ENCODE measurements around the gene TSPEAR. TPM values are rescaled to one million over a fixed set of nuclear protein-coding genes. Genes with fewer than 3 reads are reported as not detected.

TSPEAR gene
- total RNA-seq, 2 donors from 2014 or later: 1.5 to 6.0 TPM

DNA sequence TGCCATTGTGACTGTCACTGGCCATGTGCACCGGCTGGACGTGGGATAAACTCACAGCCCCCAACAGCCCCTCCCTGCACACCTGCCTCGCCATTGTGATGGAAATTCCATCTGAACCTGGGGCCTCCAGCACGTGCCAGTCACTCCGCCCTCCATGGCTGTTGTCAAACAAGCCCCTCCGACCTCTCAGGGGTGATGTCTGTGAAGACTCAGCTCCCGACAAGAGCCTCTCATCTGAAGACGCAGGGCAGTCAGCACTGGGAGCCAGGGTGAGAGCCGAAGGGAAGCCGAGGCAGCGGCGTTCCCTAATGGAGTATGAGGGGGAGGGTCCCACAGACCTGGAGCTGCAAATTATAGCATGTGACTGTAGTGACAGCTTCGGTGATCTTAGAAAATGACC is 158.7 kb downstream of the TSPEAR start:
- WGBS, 2 experiments (ENCODE audit: insufficient coverage in 1 of 2, insufficient read length in 1 of 2): 78 to 83% methylated on average over 9 to 13 of the region's 13 CpGs
- H3K4me3 Mint-ChIP-seq: no peak overlapping the region
- H3K27ac Mint-ChIP-seq: no peak overlapping the region
- Histone ChIP-seq H3K4me1 (ENCODE audit: control insufficient read depth, insufficient read depth, low read length) (no peaks in the 10 kb centered on the region), H3K36me3 (ENCODE audit: control insufficient read depth, insufficient read depth, low read length) (no peaks in the 10 kb centered on the region), H3K27me3 (ENCODE audit: control insufficient read depth, insufficient read depth, low read length, poor library complexity, severe bottlenecking) (no peaks in the 10 kb centered on the region), H3K9ac (ENCODE audit: extremely low read depth, low read length, poor library complexity, severe bottlenecking) (no peak overlapping the region), H3K27ac (ENCODE audit: low read depth, low read length) (no peak overlapping the region), H3K4me3 (ENCODE audit: low read length) (no peak overlapping the region), H3K9me3 (ENCODE audit: control insufficient read depth, low read length) (no peaks in the 10 kb centered on the region)
- H3K27me3 Mint-ChIP-seq (ENCODE audit: insufficient read depth): no peaks in the 10 kb centered on the region
- TF ChIP-seq, protein P1, sequence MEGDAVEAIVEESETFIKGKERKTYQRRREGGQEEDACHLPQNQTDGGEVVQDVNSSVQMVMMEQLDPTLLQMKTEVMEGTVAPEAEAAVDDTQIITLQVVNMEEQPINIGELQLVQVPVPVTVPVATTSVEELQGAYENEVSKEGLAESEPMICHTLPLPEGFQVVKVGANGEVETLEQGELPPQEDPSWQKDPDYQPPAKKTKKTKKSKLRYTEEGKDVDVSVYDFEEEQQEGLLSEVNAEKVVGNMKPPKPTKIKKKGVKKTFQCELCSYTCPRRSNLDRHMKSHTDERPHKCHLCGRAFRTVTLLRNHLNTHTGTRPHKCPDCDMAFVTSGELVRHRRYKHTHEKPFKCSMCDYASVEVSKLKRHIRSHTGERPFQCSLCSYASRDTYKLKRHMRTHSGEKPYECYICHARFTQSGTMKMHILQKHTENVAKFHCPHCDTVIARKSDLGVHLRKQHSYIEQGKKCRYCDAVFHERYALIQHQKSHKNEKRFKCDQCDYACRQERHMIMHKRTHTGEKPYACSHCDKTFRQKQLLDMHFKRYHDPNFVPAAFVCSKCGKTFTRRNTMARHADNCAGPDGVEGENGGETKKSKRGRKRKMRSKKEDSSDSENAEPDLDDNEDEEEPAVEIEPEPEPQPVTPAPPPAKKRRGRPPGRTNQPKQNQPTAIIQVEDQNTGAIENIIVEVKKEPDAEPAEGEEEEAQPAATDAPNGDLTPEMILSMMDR (conservative IDR thresholded peaks at IDR 0.05): no peak
- H3K36me3 Mint-ChIP-seq (ENCODE audit: low read depth): no peaks in the 10 kb centered on the region
- DNase-seq: peak; percentile 52
- peaks cover 14% of the 10 kb centered on the region for H3K4me1 Mint-ChIP-seq
- no peaks in the 10 kb centered on the region for H3K9me3 Mint-ChIP-seq

GRCh38 chr21:44552136-44552535 is 159.2 kb downstream of the TSPEAR start:
- no peak overlapping the region for H3K9ac ChIP-seq (ENCODE audit: extremely low read depth, low read length, poor library complexity, severe bottlenecking)
- no peak overlapping the region for H3K4me3 Mint-ChIP-seq
- H3K27ac ChIP-seq (ENCODE audit: low read depth, low read length): no peak overlapping the region
- no peak overlapping the region for H3K4me3 ChIP-seq (ENCODE audit: low read length)
- no peaks in the 10 kb centered on the region for H3K9me3 ChIP-seq (ENCODE audit: control insufficient read depth, low read length)
- H3K27me3 Mint-ChIP-seq (ENCODE audit: insufficient read depth): peaks cover under 1% of the 10 kb centered on the region
- peak; percentile 39 for DNase-seq
- H3K36me3 Mint-ChIP-seq (ENCODE audit: low read depth): no peaks in the 10 kb centered on the region
- peaks cover 14% of the 10 kb centered on the region for H3K4me1 Mint-ChIP-seq
- no peaks in the 10 kb centered on the region for H3K4me1 ChIP-seq (ENCODE audit: control insufficient read depth, insufficient read depth, low read length)
- WGBS, 2 experiments (ENCODE audit: insufficient coverage in 1 of 2, insufficient read length in 1 of 2): 77 to 95% methylated on average over 4 to 6 of the region's 6 CpGs
- H3K27me3 ChIP-seq (ENCODE audit: control insufficient read depth, insufficient read depth, low read length, poor library complexity, severe bottlenecking): no peaks in the 10 kb centered on the region
- TF ChIP-seq, protein P1 (conservative IDR thresholded peaks at IDR 0.05): no peak
- H3K9me3 Mint-ChIP-seq: no peaks in the 10 kb centered on the region
- H3K36me3 ChIP-seq (ENCODE audit: control insufficient read depth, insufficient read depth, low read length): no peaks in the 10 kb centered on the region
- no peak overlapping the region for H3K27ac Mint-ChIP-seq

DNA sequence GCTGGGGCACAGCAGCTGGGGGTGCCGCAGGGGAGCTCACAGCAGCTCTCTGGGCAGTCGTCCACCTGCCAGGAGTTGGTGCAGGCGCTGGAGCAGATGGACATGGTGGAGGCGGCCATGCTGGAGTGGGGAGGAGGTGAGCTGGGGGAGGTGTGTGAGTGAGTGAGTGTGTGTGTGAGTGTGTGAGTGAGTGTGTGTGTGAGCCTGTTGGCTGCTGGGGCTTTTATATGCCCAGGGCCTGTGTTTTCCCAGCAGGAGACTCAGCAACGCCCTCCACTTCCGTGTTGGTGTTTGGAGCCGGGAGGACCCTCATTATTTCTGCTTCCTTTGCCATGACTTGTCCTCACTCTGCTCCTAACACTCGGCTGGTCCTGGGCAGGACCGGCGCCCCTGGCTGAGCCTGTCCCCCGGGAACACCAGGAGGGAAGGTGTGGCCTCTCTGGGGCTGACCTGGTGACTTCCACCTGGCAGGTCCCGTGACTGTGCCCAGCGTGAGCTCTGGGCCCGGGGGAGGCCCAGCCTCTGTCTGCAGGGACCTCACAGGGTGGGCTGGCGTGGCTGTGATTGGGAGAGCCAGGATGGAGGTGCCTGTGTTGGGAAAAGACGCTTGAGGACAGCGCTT is 159.9 kb downstream of the TSPEAR start, which contains the start of gene KRTAP10-2:
Gene KRTAP10-2, minus strand, starts transcription at position 166 of the 622 bp plus-strand sequence. Its CDS starts 47 bp downstream, at position 119.
- H3K4me3 Mint-ChIP-seq: no peak within 1 kb of the TSS
- peaks cover 6% of the 10 kb centered on the region for H3K9me3 Mint-ChIP-seq
- H3K27me3 ChIP-seq (ENCODE audit: control insufficient read depth, insufficient read depth, low read length, poor library complexity, severe bottlenecking): no peaks in the 10 kb centered on the region
- no peaks in the 10 kb centered on the region for H3K4me1 ChIP-seq (ENCODE audit: control insufficient read depth, insufficient read depth, low read length)
- TF ChIP-seq, protein P1 (conservative IDR thresholded peaks at IDR 0.05): no peak
- H3K27me3 Mint-ChIP-seq (ENCODE audit: insufficient read depth): peaks cover 1% of the 10 kb centered on the region
- H3K27ac Mint-ChIP-seq: peak within 1 kb of the TSS; percentile 38
- no peaks in the 10 kb centered on the region for H3K36me3 Mint-ChIP-seq (ENCODE audit: low read depth)
- H3K4me1 Mint-ChIP-seq: peaks cover 14% of the 10 kb centered on the region
- peak; percentile 55 for DNase-seq
- no peaks in the 10 kb centered on the region for H3K9me3 ChIP-seq (ENCODE audit: control insufficient read depth, low read length)
- H3K9ac ChIP-seq (ENCODE audit: extremely low read depth, low read length, poor library complexity, severe bottlenecking): no peak within 1 kb of the TSS
- no peaks in the 10 kb centered on the region for H3K36me3 ChIP-seq (ENCODE audit: control insufficient read depth, insufficient read depth, low read length)
- 83 to 89% methylated on average over 5 to 17 of the region's 17 CpGs for WGBS, 2 experiments (ENCODE audit: insufficient coverage in 1 of 2, insufficient read length in 1 of 2)
- H3K4me3 ChIP-seq (ENCODE audit: low read length): no peak within 1 kb of the TSS
- H3K27ac ChIP-seq (ENCODE audit: low read depth, low read length): no peak within 1 kb of the TSS

Data from endodermal cell (in vitro differentiated cells).